HEK293T (cell line): ENCODE results near the gene MAML2.

ENCODE experiments used
- CTCF ChIA-PET: fragments of 350-600 bp; formaldehyde crosslinking; extraction: SDS; loops from one replicate; lab custom pipeline; 2021; ENCODE audit warnings: antibody characterized with exemption, inconsistent platforms; lab: Yijun Ruan, JAX
- POLR2A ChIA-PET: fragments of 350-600 bp; formaldehyde crosslinking; extraction: SDS; loops from one replicate; lab custom pipeline; 2020; ENCODE audit warnings: antibody characterized with exemption, inconsistent platforms; lab: Yijun Ruan, JAX
- DNase-seq: peaks from one replicate; pipeline ENCODE4 v3.0.0; 2012; ENCODE audit warnings: mixed read lengths; ENCODE audit errors: extremely low spot score
- ARNT ChIP-seq: fragments of 450-650 bp; IDR thresholded peaks from 2 replicates; pipeline ENCODE4 v1.6.1; 2017; ENCODE audit warnings: mild to moderate bottlenecking
- BHLHE40 ChIP-seq: fragments of 450-650 bp; IDR thresholded peaks from 2 replicates; pipeline ENCODE4 v1.6.1; 2016; ENCODE audit warnings: mild to moderate bottlenecking, moderate library complexity, borderline replicate concordance
- CTBP1 ChIP-seq: fragments of 450-650 bp; IDR thresholded peaks from 2 replicates; pipeline ENCODE4 v1.6.1; 2016; ENCODE audit warnings: borderline replicate concordance
- ELF4 ChIP-seq: fragments of 450-650 bp; IDR thresholded peaks from 2 replicates; pipeline ENCODE4 v1.6.1; 2017; ENCODE audit warnings: antibody characterized with exemption
- FOXA1 ChIP-seq: fragments of 450-650 bp; IDR thresholded peaks from 2 replicates; pipeline ENCODE4 v1.6.1; 2016; ENCODE audit warnings: mild to moderate bottlenecking
- FOXK2 ChIP-seq: fragments of 450-650 bp; IDR thresholded peaks from 2 replicates; pipeline ENCODE4 v1.6.1; 2016; ENCODE audit warnings: mild to moderate bottlenecking
- FOXM1 ChIP-seq: fragments of 450-650 bp; IDR thresholded peaks from 2 replicates; pipeline ENCODE4 v1.6.1; 2017; ENCODE audit warnings: mild to moderate bottlenecking, borderline replicate concordance
- HDGF ChIP-seq: fragments of 450-650 bp; IDR thresholded peaks from 2 replicates; pipeline ENCODE4 v1.6.1; 2017; ENCODE audit warnings: antibody characterized with exemption, borderline replicate concordance
- L3MBTL2 ChIP-seq: fragments of 450-650 bp; conservative IDR thresholded peaks from 2 replicates; pipeline ENCODE4 v1.6.1; 2016; ENCODE audit warnings: mild to moderate bottlenecking
- LEF1 ChIP-seq: fragments of 450-650 bp; IDR thresholded peaks from 2 replicates; pipeline ENCODE4 v1.6.1; 2017; ENCODE audit warnings: mild to moderate bottlenecking, borderline replicate concordance
- NFRKB ChIP-seq: fragments of 450-650 bp; IDR thresholded peaks from 2 replicates; pipeline ENCODE4 v1.6.1; 2016; ENCODE audit warnings: mild to moderate bottlenecking, moderate library complexity
- PKNOX1 ChIP-seq: fragments of 450-650 bp; IDR thresholded peaks from 2 replicates; pipeline ENCODE4 v1.6.1; 2016
- SP1 ChIP-seq: fragments of 450-650 bp; IDR thresholded peaks from 2 replicates; pipeline ENCODE4 v1.6.1; 2017
- SUZ12 ChIP-seq: fragments of 450-650 bp; IDR thresholded peaks from 2 replicates; pipeline ENCODE4 v1.6.1; 2016; ENCODE audit warnings: mild to moderate bottlenecking
- TARDBP ChIP-seq: fragments of 450-650 bp; IDR thresholded peaks from 2 replicates; pipeline ENCODE4 v1.6.1; 2016
- ZNF384 ChIP-seq: fragments of 450-650 bp; IDR thresholded peaks from 2 replicates; pipeline ENCODE4 v1.6.1; 2016

Gene MAML2

DNA sequence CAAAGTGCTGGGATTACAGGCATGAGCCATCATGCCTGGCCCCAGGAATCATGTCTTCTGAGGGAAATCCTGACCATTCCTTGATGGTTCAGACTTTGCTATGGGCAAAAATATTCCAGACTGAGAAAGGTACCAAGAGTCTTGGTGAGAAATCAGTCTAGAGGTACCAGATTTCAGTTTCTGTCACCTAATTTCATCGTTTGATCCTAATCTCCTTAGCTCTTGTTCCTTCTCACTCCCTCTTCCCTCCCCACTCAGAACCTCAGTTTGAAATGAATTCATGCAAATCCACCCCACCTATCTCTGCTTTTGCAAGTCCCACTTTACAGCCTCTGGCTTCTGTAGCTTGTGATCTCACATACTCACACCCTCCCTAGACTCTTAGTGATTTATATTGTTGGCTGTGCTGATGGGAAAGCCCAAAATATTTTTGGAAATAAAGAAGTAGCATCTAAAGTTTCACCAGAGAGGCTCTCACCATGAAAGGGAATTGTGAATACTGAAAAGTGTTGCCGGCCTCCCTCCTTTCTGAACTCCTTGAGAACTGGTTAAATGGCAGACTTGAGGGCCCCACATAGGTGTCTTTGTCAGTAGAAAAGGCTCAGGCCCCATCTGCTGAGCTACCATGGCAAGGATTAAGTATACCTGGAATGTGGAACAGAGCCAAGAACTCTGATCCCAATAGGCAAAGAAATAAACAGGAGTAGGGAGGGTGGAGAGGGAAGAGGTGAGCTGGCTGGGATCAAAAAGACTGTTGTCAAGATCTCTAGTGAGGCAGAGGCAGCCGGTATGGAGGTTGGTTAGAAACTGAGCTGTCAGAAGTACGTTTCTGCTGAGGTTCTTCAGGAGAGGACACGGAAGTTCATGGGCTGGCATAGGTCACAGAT is 228.6 kb downstream of the MAML2 start:
- CTCF ChIA-PET: interaction anchor here (0.7 to 0.8 kb wide), 2 partner anchors 62 to 78 kb away, joined by 3 to 5 read pairs; no protein-coding TSS in a partner anchor
- DNase-seq: no peak
- POLR2A ChIA-PET: interaction anchor here (1.0 kb wide), 1 partner anchor 325 kb away, joined by 3 read pairs; the partner anchor contains the start of gene FAM76B
- no peak for TF ChIP-seq BHLHE40
- TF ChIP-seq ELF4: no peak
- TF ChIP-seq CTBP1: no peak
- TF ChIP-seq TARDBP: no peak
- TF ChIP-seq L3MBTL2: no peak
- TF ChIP-seq SUZ12: no peak
- TF ChIP-seq PKNOX1: no peak
- TF ChIP-seq ZNF384: no peak
- TF ChIP-seq FOXK2: no peak
- no peak for TF ChIP-seq NFRKB
- TF ChIP-seq FOXM1: no peak
- TF ChIP-seq ARNT: no peak
- TF ChIP-seq FOXA1: no peak
- no peak for TF ChIP-seq SP1
- TF ChIP-seq LEF1: no peak
- TF ChIP-seq HDGF: no peak

DNA sequence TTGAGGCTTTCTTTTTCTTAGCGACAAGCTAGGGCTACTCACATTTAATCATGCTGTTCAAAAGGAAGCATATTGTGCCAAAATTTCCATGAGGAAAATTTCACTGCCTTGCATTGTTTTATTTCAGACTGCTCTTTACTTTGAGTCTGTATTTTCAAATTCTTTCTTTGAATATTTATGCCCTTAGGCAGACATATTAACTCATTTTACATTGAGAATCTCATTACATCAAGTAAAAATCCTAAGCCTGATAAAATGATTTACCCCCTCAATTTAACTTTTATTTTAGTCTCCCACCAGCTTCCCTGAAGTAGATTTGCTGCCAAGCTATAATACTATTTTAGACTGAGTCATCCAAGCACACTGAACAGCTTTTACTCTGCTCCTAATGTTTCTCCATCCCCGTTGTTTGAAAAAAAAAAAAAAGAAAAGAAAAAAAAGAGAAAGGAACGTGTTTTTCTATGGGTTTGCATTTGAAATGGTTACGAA is 229.8 kb downstream of the MAML2 start:
- POLR2A ChIA-PET: interaction anchor here (1.0 kb wide), 1 partner anchor 324 kb away, joined by 3 read pairs; the partner anchor contains the start of gene FAM76B
- TF ChIP-seq SP1 (no peak), ELF4 (no peak), BHLHE40 (no peak), L3MBTL2 (no peak), HDGF (no peak), NFRKB (no peak), ARNT (no peak), FOXK2 (no peak), ZNF384 (no peak), TARDBP (no peak), FOXA1 (no peak), CTBP1 (no peak), SUZ12 (no peak), LEF1 (no peak), PKNOX1 (no peak), FOXM1 (no peak)
- CTCF ChIA-PET: no interaction called here
- DNase-seq: no peak

- DNase-seq: no peak
- no peak for TF ChIP-seq ELF4
- no peak for TF ChIP-seq L3MBTL2
- no peak for TF ChIP-seq TARDBP
- TF ChIP-seq NFRKB: no peak
- TF ChIP-seq PKNOX1: no peak
- TF ChIP-seq ZNF384: no peak
- TF ChIP-seq SP1: no peak
- TF ChIP-seq FOXM1: no peak
- TF ChIP-seq FOXK2: no peak
- TF ChIP-seq HDGF: no peak
- TF ChIP-seq SUZ12: no peak
- no peak for TF ChIP-seq CTBP1
- no peak for TF ChIP-seq FOXA1
- no peak for TF ChIP-seq ARNT
- TF ChIP-seq BHLHE40: no peak
- no peak for TF ChIP-seq LEF1
- CTCF ChIA-PET: no interaction called here
- POLR2A ChIA-PET: no interaction called here
These were observed 230.5 kb downstream of the MAML2 start for GRCh38 chr11:96112192-96113128.

GRCh38 chr11:96111308-96111707 is 231.7 kb downstream of the MAML2 start:
- TF ChIP-seq ARNT (no peak), TARDBP (no peak), CTBP1 (no peak)
- ChIA-PET CTCF (no interaction called here), POLR2A (no interaction called here)
- no peak for DNase-seq

- CTCF ChIA-PET: no interaction called here
- TF ChIP-seq ZNF384: no peak
- POLR2A ChIA-PET: no interaction called here
- no peak for DNase-seq
These were observed 232.7 kb downstream of the MAML2 start for GRCh38 chr11:96110302-96110701.
